Nephron progenitor cell (in vitro differentiated cells): ENCODE measurements around the gene FRMPD4.

ENCODE experiments used
- DNase-seq: peaks from one replicate; pipeline ENCODE4 v3.0.0; 2021
- H3K27ac Mint-ChIP-seq: 2 replicates; pipeline ENCODE4 v1.8.0; 2021; ENCODE audit warnings: mild to moderate bottlenecking, moderate library complexity, mixed read lengths
- H3K27me3 Mint-ChIP-seq: 2 replicates; pipeline ENCODE4 v1.8.0; 2021; ENCODE audit warnings: mild to moderate bottlenecking, low read depth, mixed read lengths; ENCODE audit not compliant: poor library complexity
- H3K36me3 Mint-ChIP-seq: 2 replicates; pipeline ENCODE4 v1.8.0; 2021; ENCODE audit warnings: low read depth, mixed read lengths
- H3K4me1 Mint-ChIP-seq: 2 replicates; pipeline ENCODE4 v1.8.0; 2021; ENCODE audit warnings: mixed read lengths
- H3K4me3 Mint-ChIP-seq: 2 replicates; pipeline ENCODE4 v1.8.0; 2021; ENCODE audit warnings: mild to moderate bottlenecking, moderate library complexity, mixed read lengths
- H3K9me3 Mint-ChIP-seq: 2 replicates; pipeline ENCODE4 v1.8.0; 2021; ENCODE audit warnings: mild to moderate bottlenecking, moderate library complexity, mixed read lengths
- CTCF ChIP-seq: fragments of 200-600 bp; sonication (generic); IDR thresholded peaks from 2 replicates; pipeline ENCODE4 v1.5.0; 2021; ENCODE audit warnings: antibody characterized with exemption

FRMPD4 gene

GRCh38 chrX:12308420-12308819 lies 170.1 kb downstream of the FRMPD4 start:
- no peak for TF ChIP-seq CTCF
- DNase-seq: no peak
- H3K36me3 Mint-ChIP-seq: no peaks in the 10 kb centered on the region
- H3K9me3 Mint-ChIP-seq: peaks cover 34% of the 10 kb centered on the region
- no peak overlapping the region for H3K4me3 Mint-ChIP-seq
- no peaks in the 10 kb centered on the region for H3K27me3 Mint-ChIP-seq
- no peaks in the 10 kb centered on the region for H3K4me1 Mint-ChIP-seq
- no peak overlapping the region for H3K27ac Mint-ChIP-seq

DNA sequence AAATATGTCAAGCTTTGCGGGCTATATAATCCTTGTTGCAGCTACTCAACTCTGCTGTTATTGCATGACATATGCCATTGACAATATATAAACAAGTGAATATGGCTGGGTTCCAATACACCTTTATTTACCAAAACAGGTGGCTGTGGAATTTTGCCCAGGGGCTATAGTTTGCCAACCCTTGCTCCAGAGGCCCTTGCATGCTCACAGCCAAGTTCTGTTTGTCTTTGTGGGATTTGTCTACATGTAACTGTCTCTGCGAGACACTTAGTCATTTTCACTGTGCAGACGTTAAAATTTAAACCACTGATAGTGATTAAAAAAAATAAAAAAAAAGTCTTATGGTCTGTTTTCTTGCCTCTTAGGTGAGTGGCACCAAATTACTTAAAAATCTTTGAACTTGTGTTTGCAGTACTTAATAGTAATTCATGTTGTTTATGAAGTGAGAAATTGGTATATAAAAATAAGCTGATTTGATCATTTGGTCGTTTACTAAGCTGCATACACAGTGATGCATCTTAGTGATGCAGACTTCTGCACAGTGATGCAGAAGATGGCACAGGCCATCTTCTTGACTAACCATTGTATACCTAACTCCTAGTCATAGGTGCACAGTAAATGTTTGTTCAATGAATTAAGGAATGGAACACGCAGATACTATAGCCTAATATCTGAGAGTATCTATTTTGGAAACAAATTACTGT lies 170.9 kb downstream of the FRMPD4 start:
- Mint-ChIP-seq H3K27me3 (no peaks in the 10 kb centered on the region), H3K9me3 (peaks cover 37% of the 10 kb centered on the region), H3K4me1 (no peaks in the 10 kb centered on the region), H3K36me3 (no peaks in the 10 kb centered on the region), H3K4me3 (no peak overlapping the region), H3K27ac (no peak overlapping the region)
- no peak for DNase-seq
- no peak for TF ChIP-seq CTCF

DNA sequence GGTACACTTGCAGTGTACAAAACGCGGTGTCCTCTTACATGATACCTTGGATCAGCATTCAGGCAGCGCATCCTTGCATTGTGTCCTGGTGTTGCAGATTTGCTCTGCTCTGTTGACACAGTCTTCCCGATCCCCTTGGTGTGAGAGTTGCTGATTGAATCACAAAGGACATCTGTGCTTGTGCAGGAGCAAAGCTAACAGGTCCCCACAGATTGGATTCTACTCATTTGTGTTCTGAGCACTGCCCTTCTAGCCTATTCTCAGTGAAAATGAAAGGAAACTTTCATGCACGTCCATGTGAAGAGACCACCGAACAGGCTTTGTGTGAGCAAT lies 171.4 kb downstream of the FRMPD4 start:
- Mint-ChIP-seq H3K4me3 (no peak overlapping the region), H3K4me1 (no peaks in the 10 kb centered on the region), H3K27ac (no peak overlapping the region), H3K36me3 (no peaks in the 10 kb centered on the region), H3K27me3 (no peaks in the 10 kb centered on the region), H3K9me3 (peaks cover 34% of the 10 kb centered on the region)
- TF ChIP-seq CTCF: no peak
- no peak for DNase-seq

GRCh38 chrX:12314651-12315050 lies 176.4 kb downstream of the FRMPD4 start:
- Mint-ChIP-seq H3K27me3 (no peaks in the 10 kb centered on the region), H3K9me3 (peaks cover 28% of the 10 kb centered on the region), H3K4me1 (no peaks in the 10 kb centered on the region), H3K36me3 (no peaks in the 10 kb centered on the region), H3K27ac (no peak overlapping the region), H3K4me3 (no peak overlapping the region)
- no peak for TF ChIP-seq CTCF
- no peak for DNase-seq

DNA sequence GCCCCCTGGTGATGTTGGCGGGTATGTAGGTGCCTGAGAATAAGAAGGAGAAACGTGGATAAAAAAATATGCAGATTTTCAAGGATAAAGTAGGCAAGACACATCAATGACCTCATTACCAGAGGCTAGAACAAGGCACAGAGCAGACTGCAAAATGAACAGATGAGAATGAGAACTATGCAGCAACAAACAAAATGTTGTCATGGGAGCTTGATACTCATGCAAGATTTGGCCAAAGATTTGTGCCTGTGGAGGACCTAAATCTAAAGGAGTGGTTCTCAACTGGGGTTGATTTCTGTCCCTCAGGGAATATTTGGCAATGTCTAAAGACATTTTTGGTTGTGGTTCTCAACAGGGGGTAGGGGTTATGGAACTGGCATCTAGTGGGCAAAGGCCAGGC lies 177.3 kb downstream of the FRMPD4 start:
- Mint-ChIP-seq H3K27ac (no peak overlapping the region), H3K4me3 (no peak overlapping the region), H3K36me3 (no peaks in the 10 kb centered on the region), H3K9me3 (peaks cover 28% of the 10 kb centered on the region), H3K4me1 (no peaks in the 10 kb centered on the region), H3K27me3 (no peaks in the 10 kb centered on the region)
- TF ChIP-seq CTCF: no peak
- no peak for DNase-seq

DNA sequence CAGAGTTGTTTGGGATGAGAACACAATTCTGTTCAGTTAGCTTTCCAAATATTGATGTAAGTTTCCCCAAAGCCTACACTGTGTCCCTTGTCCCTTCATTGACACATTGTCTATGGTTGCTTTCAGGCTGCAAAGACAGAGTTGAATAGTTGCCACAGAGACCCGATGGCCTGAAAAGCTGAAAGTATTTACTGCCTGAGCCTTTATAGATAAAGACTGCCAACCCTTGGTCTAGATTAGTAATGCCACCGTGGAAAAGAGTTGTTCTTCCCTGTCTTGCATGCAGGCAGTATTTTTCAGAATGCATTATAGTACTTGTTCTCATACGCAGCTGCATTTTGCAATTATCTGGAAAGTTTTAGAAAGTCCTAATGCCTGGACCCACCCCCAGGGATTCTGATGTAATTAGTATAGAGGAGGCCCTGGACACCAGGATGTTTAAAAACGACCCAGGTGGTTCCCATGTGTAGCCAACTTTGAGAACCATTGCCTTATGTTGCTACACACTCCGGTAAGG lies 180.8 kb downstream of the FRMPD4 start:
- no peaks in the 10 kb centered on the region for H3K27me3 Mint-ChIP-seq
- no peaks in the 10 kb centered on the region for H3K4me1 Mint-ChIP-seq
- H3K36me3 Mint-ChIP-seq: no peaks in the 10 kb centered on the region
- DNase-seq: no peak
- no peak overlapping the region for H3K27ac Mint-ChIP-seq
- peaks cover 13% of the 10 kb centered on the region for H3K9me3 Mint-ChIP-seq
- no peak for TF ChIP-seq CTCF
- H3K4me3 Mint-ChIP-seq: no peak overlapping the region
